HG03439 (cell line): ENCODE results near the gene ONECUT3.
"Not testable (repeated sequence)": the region's sequence is repeated elsewhere in the genome, so short reads cannot be mapped to it uniquely, and the experiment has no call there.

ENCODE experiments used
- ATAC-seq: cut with Tn5 transposase; IDR thresholded peaks from one replicate; pipeline ENCODE4 v1.9.1; 2021; ENCODE audit warnings: mild to moderate bottlenecking, moderate library complexity; ENCODE audit not compliant: unreplicated experiment

ONECUT3 gene

GRCh38 chr19:1790054-1790792 lies 36.9 kb downstream of the ONECUT3 start:
- ATAC-seq: no peak

DNA sequence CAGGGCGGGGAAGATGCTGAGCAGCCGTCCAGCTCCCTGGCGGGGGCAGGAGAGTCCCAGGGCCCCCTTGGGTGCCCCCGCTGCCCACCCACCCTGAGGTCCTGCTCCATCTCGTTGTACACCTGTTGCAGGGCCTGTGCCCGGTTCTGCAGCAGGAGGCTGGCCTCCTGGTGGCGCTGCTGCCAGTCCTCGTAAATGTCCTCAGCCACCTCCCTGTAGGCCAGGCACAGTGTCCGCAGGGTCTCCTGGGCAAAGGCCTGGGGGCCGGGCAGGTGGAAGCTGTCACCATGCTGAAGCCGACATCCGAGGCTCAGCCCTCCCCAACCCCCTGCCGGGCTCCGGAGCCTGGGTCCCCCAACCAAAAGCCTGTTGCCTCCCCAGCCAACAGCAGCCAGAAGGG lies 38.6 kb downstream of the ONECUT3 start:
- no peak for ATAC-seq

- ATAC-seq: no peak
Measured at GRCh38 chr19:1794424-1795172, 41.3 kb downstream of the ONECUT3 start.

DNA sequence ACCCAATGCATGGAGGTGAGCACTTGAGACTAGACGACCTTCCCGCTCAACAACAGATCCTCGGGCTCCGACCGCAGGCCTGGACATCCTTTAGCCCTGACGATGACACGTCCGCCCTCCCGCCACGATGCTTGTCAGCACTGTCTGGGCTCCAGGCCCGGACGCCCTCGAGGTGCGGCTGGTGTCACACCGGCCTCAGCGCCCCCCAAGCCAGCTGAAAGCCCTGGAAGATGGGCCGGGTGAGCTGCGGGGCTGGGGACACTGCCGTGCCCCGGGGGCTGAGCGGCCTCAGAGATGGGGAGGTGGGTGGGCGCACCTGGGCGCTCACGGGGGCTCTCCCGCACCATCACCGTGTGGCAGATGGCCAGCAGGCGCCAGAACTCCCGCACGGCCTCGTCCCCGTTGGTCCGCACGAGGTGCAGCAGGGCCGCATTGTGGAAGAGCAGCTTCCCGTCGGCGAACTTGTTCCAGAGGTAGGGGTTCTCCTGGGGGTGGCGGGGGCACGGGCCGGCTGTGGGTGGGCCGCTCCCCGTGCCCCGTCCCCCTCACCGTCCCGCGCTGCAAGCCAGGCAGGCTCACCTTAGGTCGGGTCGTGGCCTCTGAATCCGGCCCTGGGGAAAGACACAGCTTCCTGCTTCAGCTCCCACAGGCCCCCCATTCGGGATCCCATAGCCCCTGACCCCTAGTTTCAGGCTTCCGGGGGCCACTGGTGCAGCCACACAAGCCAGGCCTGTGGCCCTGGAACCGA lies 43.3 kb downstream of the ONECUT3 start:
- no peak for ATAC-seq

DNA sequence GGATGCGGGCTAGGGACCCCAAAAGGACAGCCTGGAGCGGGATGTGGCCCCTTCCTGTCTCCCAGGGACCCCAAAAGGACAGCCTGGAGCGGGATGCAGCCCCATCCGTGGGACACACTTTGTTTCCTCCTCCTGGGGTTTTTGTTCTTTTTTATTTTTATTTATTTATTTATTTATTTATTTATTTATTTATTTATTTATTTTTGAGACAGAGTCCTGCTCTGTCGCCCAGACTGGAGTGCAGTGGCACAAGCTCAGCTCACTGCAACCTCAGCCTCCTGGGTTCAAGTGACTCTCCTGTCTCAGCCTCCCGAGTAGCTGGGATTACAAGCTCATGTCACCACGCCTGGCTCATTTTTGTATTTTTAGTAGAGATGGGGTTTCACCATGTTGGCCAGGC lies 44.0 kb downstream of the ONECUT3 start:
- not testable (repeated sequence) for ATAC-seq

- no peak for ATAC-seq
Measured at GRCh38 chr19:1799695-1800342, 46.5 kb downstream of the ONECUT3 start.

GRCh38 chr19:1804858-1805257 lies 51.6 kb downstream of the ONECUT3 start:
- ATAC-seq: no peak

GRCh38 chr19:1805401-1806183 lies 52.3 kb downstream of the ONECUT3 start:
- ATAC-seq: no peak

GRCh38 chr19:1806184-1807029 lies 53.1 kb downstream of the ONECUT3 start:
- ATAC-seq: no peak

GRCh38 chr19:1807030-1807694 lies 53.9 kb downstream of the ONECUT3 start:
- no peak for ATAC-seq

DNA sequence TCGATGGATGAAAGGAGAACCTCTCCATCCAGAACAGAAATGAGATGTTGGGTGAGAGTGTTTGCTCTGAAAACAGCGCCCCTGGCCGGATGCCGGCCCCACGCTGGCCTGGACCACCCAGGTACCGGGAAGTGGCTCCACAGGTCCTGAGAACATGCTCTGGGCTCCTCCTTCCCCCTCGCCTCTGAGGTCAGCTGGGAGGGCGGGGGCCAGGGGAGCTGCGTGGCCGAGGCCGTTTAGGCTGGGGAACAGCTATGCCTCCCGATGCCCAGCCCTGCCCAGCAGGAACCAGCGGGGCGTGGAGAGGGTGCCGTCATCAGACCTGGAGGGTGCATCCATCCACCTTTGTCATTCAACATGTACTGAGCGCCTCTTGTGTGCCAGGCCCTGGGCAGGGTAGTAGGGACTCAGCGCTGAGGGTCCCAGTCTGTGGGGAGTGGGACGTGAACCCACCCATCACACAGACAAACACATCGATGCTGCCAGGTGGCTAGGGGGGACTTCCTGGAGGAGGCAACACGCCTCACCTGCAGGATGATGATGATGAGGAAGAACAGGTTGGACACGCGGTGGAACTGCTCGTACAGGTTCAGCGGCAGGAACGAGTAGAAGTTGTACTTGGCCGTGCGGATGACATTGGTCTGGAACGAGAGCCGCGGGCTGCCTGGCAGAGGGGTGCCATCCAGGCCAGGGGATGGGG lies 54.5 kb downstream of the ONECUT3 start:
- ATAC-seq: no peak

DNA sequence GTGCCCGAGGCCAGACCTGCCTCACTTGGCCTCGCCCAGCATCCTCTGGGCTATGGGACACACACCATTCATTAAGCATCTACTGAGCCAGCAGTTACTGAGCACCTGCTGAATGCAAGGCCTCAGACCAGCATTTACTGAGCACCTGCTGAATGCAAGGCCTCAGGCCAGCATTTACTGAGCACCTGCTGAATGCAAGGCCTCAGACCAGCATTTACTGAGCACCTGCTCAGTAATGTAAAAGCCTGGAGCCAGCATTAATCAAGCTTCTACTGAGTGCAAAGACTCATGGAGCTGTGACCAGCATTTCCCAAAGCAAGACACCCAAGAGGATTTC lies 55.1 kb downstream of the ONECUT3 start:
- ATAC-seq: no peak

GRCh38 chr19:1809678-1810077 lies 56.4 kb downstream of the ONECUT3 start:
- ATAC-seq: no peak

- ATAC-seq: no peak
Measured at GRCh38 chr19:1810439-1811160, 57.3 kb downstream of the ONECUT3 start.

GRCh38 chr19:1811472-1811894 lies 58.2 kb downstream of the ONECUT3 start:
- no peak for ATAC-seq

- ATAC-seq: no peak
Measured at GRCh38 chr19:1811942-1812425, 58.7 kb downstream of the ONECUT3 start, which contains the start of gene ATP8B3. ATP8B3 (minus strand) TSS chr19:1812276; CDS start chr19:1811736, 540 bp downstream.

- peak; percentile 74 for ATAC-seq
Measured at GRCh38 chr19:1812426-1813191, 59.3 kb downstream of the ONECUT3 start.
